Liver (tissue), 9 donors: ENCODE measurements around the gene DOCK2. TPM values are rescaled to one million over a fixed set of nuclear protein-coding genes. Genes with fewer than 3 reads are reported as not detected.

Source experiments
- DNase-seq: peaks from one replicate; pipeline ENCODE4 v3.0.0-alpha.2; 2017; ENCODE audit warnings: low spot score
- H3K27ac ChIP-seq, 2 donors: one replicate each; pipeline ENCODE4 v1.7.0; 2013; ENCODE audit warnings: inconsistent platforms in 2 of 2, low read length in 2 of 2, control low read depth in 1 of 2, low read depth in 1 of 2, mild to moderate bottlenecking in 1 of 2
- H3K27me3 ChIP-seq, 4 donors: one replicate each; pipeline versions ENCODE4 v1.6.1 to v1.7.0; 2013; ENCODE audit warnings: low read length in 3 of 4, inconsistent platforms in 1 of 4, mild to moderate bottlenecking in 1 of 4, moderate library complexity in 1 of 4; ENCODE audit not compliant: control insufficient read depth in 4 of 4, insufficient read depth in 4 of 4
- H3K36me3 ChIP-seq, 4 donors: one replicate each; pipeline versions ENCODE4 v1.6.1 to v1.7.0; 2013; ENCODE audit warnings: low read length in 3 of 4, mild to moderate bottlenecking in 3 of 4, low read depth in 1 of 4, moderate library complexity in 1 of 4; ENCODE audit not compliant: control insufficient read depth in 4 of 4, insufficient read depth in 3 of 4
- H3K4me1 ChIP-seq, 4 donors: one replicate each; pipeline versions ENCODE4 v1.6.1 to v1.7.0; 2013; ENCODE audit warnings: low read length in 3 of 4, mild to moderate bottlenecking in 3 of 4, moderate library complexity in 1 of 4; ENCODE audit not compliant: control insufficient read depth in 4 of 4, insufficient read depth in 4 of 4
- H3K4me3 ChIP-seq, 3 donors: one replicate each; pipeline versions ENCODE4 v1.6.1 to v1.7.0; 2013; ENCODE audit warnings: low read length in 3 of 3, control low read depth in 1 of 3, low read depth in 1 of 3, mild to moderate bottlenecking in 1 of 3
- H3K9ac ChIP-seq, 2 donors: one replicate each; pipeline ENCODE4 v1.7.0; 2013; ENCODE audit warnings: low read length in 2 of 2, mild to moderate bottlenecking in 2 of 2, moderate library complexity in 2 of 2, control low read depth in 1 of 2, low read depth in 1 of 2
- H3K9me3 ChIP-seq, 4 donors: one replicate each; pipeline versions ENCODE4 v1.6.1 to v1.7.0; 2013; ENCODE audit warnings: low read length in 3 of 4; ENCODE audit not compliant: control insufficient read depth in 4 of 4
- ATF3 ChIP-seq: IDR thresholded peaks from 2 replicates; pipeline ENCODE4 v1.6.1; 2016; ENCODE audit warnings: antibody characterized with exemption
- CTCF ChIP-seq: fragments of 150-350 bp; IDR thresholded peaks from 2 replicates; pipeline ENCODE4 v1.5.1; 2017; ENCODE audit warnings: improper control_type of control experiment, low read depth, low read length; ENCODE audit not compliant: missing input control
- FOXA1 ChIP-seq: IDR thresholded peaks from 2 replicates; pipeline ENCODE4 v1.6.1; 2016; ENCODE audit warnings: antibody characterized with exemption
- HNF4A ChIP-seq, 2 donors: conservative IDR thresholded peaks; 2 replicates each; pipeline ENCODE4 v1.6.1; 2016; ENCODE audit warnings: antibody characterized with exemption in 2 of 2, mild to moderate bottlenecking in 2 of 2
- HNF4G ChIP-seq: IDR thresholded peaks from 2 replicates; pipeline ENCODE4 v1.6.1; 2016; ENCODE audit warnings: antibody characterized with exemption
- JUND ChIP-seq, 2 donors: IDR thresholded peaks; 2 replicates each; pipeline ENCODE4 v1.6.1; 2016; ENCODE audit warnings: antibody characterized with exemption in 2 of 2
- MAX ChIP-seq: IDR thresholded peaks from 2 replicates; pipeline ENCODE4 v1.6.1; 2016; ENCODE audit warnings: antibody characterized with exemption
- RAD21 ChIP-seq, 2 donors: IDR thresholded peaks; 2 replicates each; pipeline ENCODE4 v1.6.1; 2016; ENCODE audit warnings: antibody characterized with exemption in 2 of 2, mild to moderate bottlenecking in 2 of 2
- REST ChIP-seq: IDR thresholded peaks from 2 replicates; pipeline ENCODE4 v1.6.1; 2016; ENCODE audit warnings: antibody characterized with exemption, mild to moderate bottlenecking
- RXRA ChIP-seq, 2 donors: IDR thresholded peaks; 2 replicates each; pipeline ENCODE4 v1.6.1; 2017 to 2018; ENCODE audit warnings: antibody characterized with exemption in 2 of 2, mild to moderate bottlenecking in 1 of 2
- SP1 ChIP-seq: IDR thresholded peaks from 2 replicates; pipeline ENCODE4 v1.6.1; 2018; ENCODE audit warnings: antibody characterized with exemption, mild to moderate bottlenecking
- YY1 ChIP-seq: IDR thresholded peaks from 2 replicates; pipeline ENCODE4 v1.6.1; 2016; ENCODE audit warnings: antibody characterized with exemption, mild to moderate bottlenecking
- ZBTB33 ChIP-seq: IDR thresholded peaks from 2 replicates; pipeline ENCODE4 v1.6.1; 2016; ENCODE audit warnings: antibody characterized with exemption
- WGBS: extraction: QIAGEN DNeasy Blood & Tissue Kit; methylation state at CpG from one replicate; pipeline ENCODE4 v1.1.7; 2013; 5-methylcytosine and 5-hydroxymethylcytosine counted together
- polyA plus RNA-seq, 2 donors: library from polyadenylated mRNA; stranded (reverse) in 1 of 2; unstranded in 1 of 2; fragments of 200-250 nt in 1 of 2; fragments of >200 nt in 1 of 2; fragmentation: Nextera tagmentation in 1 of 2; extraction: Ambion mirVana in 1 of 2; gene quantifications; one replicate each; pipeline versions ENCODE4 v1.2.1 to v1.2.3, GENCODE V29; 2013 to 2015
- total RNA-seq, 2 donors: library from RNA; depleted of rRNA; stranded (reverse); fragments of >200 nt; gene quantifications; one replicate each; pipeline ENCODE4 v1.2.3, GENCODE V29; 2014
- donor health status: healthy.
- donor health status: healthy.
- donor health status: healthy.
- donor health status: healthy.
- donor health status: healthy.

Gene DOCK2
- total and polyA plus RNA-seq, 4 donors, result 2.3 to 26.6 (median 8.2) TPM

- Histone ChIP-seq H3K9ac (no peak overlapping the region), H3K27me3 (no peaks in the 10 kb centered on the region), H3K27ac (no peak overlapping the region), H3K9me3 (peaks cover 0 to 6% (median 2%) of the 10 kb centered on the region in 4 donors), H3K36me3 (no peaks in the 10 kb centered on the region), H3K4me3 (no peak overlapping the region), H3K4me1 (peaks cover 0 to 3% (median 0%) of the 10 kb centered on the region in 4 donors)
- DNase-seq, result no peak
- WGBS, result 67% methylated on average over 1 of the region's 1 CpG
- TF ChIP-seq JUND (IDR thresholded peaks at IDR 0.05) (no peak), REST (no peak), MAX (no peak), CTCF (no peak), ATF3 (no peak), SP1 (no peak), HNF4A (conservative IDR thresholded peaks at IDR 0.05) (no peak), FOXA1 (no peak), RXRA (IDR thresholded peaks at IDR 0.05) (no peak), HNF4G (no peak), ZBTB33 (no peak)
Observed at GRCh38 chr5:169634606-169635005, 2.5 kb upstream of the DOCK2 start.

GRCh38 chr5:169635936-169636335 lies 1.1 kb upstream of the DOCK2 start:
- Histone ChIP-seq H3K9me3 (peaks cover 0 to 8% (median 2%) of the 10 kb centered on the region in 4 donors), H3K4me3 (no peak overlapping the region), H3K4me1 (peaks cover 0 to 3% (median 0%) of the 10 kb centered on the region in 4 donors), H3K36me3 (no peaks in the 10 kb centered on the region), H3K27me3 (no peaks in the 10 kb centered on the region), H3K9ac (no peak overlapping the region), H3K27ac (no peak overlapping the region)
- DNase-seq, result no peak
- TF ChIP-seq RAD21 (IDR thresholded peaks at IDR 0.05), result no peak
- TF ChIP-seq YY1, result no peak
- 67% methylated on average over 1 of the region's 1 CpG for WGBS
